Transverse colon (tissue), 3 donors: Measurements from ENCODE around the gene TWIST1.

Source experiments
- POLR2A ChIP-seq: fragments of 450-650 bp; IDR thresholded peaks from one replicate; pipeline ENCODE4 v1.6.1; 2016; ENCODE audit warnings: antibody characterized with exemption, mild to moderate bottlenecking, moderate library complexity
- TF ChIP-seq, protein P1 (sequence below), 5 experiments: fragments of 200-600 bp in 3 of 5; fragments of 450-650 bp in 2 of 5; sonication (generic) in 3 of 5; IDR thresholded peaks; 1 replicate in 2 of 5; 2 replicates in 3 of 5; pipeline ENCODE4 v1.5.1; 2016 to 2017; ENCODE audit warnings: antibody characterized with exemption in 5 of 5, inconsistent platforms in 3 of 5, mild to moderate bottlenecking in 2 of 5, moderate library complexity in 1 of 5

DNA sequence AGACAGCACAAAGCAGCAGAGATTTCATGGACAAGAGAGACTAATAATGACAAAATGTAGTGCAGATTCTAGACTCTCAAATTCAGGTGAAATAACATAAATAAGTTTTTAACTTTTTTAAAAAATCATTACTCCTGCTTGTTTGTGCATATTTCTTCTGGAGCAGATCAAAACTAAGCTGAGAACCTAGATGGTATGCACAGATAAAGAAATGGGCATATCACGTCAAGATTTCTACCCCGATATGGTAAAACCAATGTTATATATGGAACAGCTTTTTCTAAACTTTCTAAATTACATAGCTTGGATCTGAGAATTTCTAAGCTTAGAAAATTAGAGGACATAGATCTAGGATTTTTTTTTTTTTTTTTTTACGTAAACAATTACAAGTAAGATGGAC lies 18.2 kb downstream of the TWIST1 start:
- TF ChIP-seq, protein P1, sequence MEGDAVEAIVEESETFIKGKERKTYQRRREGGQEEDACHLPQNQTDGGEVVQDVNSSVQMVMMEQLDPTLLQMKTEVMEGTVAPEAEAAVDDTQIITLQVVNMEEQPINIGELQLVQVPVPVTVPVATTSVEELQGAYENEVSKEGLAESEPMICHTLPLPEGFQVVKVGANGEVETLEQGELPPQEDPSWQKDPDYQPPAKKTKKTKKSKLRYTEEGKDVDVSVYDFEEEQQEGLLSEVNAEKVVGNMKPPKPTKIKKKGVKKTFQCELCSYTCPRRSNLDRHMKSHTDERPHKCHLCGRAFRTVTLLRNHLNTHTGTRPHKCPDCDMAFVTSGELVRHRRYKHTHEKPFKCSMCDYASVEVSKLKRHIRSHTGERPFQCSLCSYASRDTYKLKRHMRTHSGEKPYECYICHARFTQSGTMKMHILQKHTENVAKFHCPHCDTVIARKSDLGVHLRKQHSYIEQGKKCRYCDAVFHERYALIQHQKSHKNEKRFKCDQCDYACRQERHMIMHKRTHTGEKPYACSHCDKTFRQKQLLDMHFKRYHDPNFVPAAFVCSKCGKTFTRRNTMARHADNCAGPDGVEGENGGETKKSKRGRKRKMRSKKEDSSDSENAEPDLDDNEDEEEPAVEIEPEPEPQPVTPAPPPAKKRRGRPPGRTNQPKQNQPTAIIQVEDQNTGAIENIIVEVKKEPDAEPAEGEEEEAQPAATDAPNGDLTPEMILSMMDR (IDR thresholded peaks at IDR 0.05), result no peak
- TF ChIP-seq POLR2A, result no peak
